ENCODE data around the gene TNFRSF4.

- no peak for TF ChIP-seq CTCF (IDR thresholded peaks at IDR 0.05)
- TF ChIP-seq EZH2 (IDR thresholded peaks at IDR 0.05; ENCODE audit: borderline replicate concordance, insufficient read depth, low read depth, low read length, poor library complexity, severe bottlenecking), result no peak
Measured at GRCh38 chr1:1227386-1227785, 13.4 kb upstream of the TNFRSF4 start.
